K562 (cell line): Measurements from ENCODE around the gene SPDYE6. TPM values are rescaled to one million over a fixed set of nuclear protein-coding genes. Genes with fewer than 3 reads are reported as not detected.

Experiments used
- ATAC-seq: fragments of 200-7000 bp; cut with Tn5 transposase; 3 replicates; pipeline ENCODE4 v1.9.1; 2020; ENCODE audit warnings: moderate library complexity
- BruUV-seq: library from RNA; stranded (reverse); fragments of 400-500 nt; replicated peaks from 2 replicates; lab custom pipeline; 2021; lab: Mats Ljungman, UMichigan
- CTCF ChIA-PET: fragments of 300-600 bp; formaldehyde crosslinking; extraction: SDS; loops from one replicate; lab custom pipeline; 2021; ENCODE audit warnings: low intra/inter-chr PET ratio; lab: Yijun Ruan, JAX
- POLR2A ChIA-PET: fragments of 300-600, 350-650 bp; sonication (Branson Sonifier 250); formaldehyde crosslinking; extraction: SDS; loops from one replicate; lab custom pipeline; 2021; ENCODE audit warnings: antibody characterized with exemption, inconsistent platforms; lab: Yijun Ruan, JAX
- DNase-seq, 4 experiments: peaks; one replicate each; pipeline versions ENCODE4 v3.0.0 to v3.0.0-alpha.2; 2011 to 2018; ENCODE audit warnings: low spot score in 3 of 4, mixed read lengths in 3 of 4; ENCODE audit errors: extremely low read depth in 1 of 4
- FAIRE-seq: peaks from 2 replicates; lab custom pipeline; 2011; peaks lifted over from hg19 to GRCh38; lab: Jason Lieb, UNC
- H2AFZ ChIP-seq: 2 replicates; pipeline ENCODE4 v1.6.0; 2011; ENCODE audit warnings: low read depth, low read length, control low read depth, inconsistent platforms
- H3K27ac ChIP-seq: fragments of 200-600 bp; 3 replicates; pipeline ENCODE4 v1.8.0; 2011; ENCODE audit warnings: low read depth, mild to moderate bottlenecking, control low read depth, inconsistent platforms, low read length, moderate library complexity, mixed read lengths; ENCODE audit errors: extremely low read depth
- H3K27me3 ChIP-seq, 2 experiments: fragments of 300-600 bp in 1 of 2; 2 replicates in 1 of 2; 3 replicates in 1 of 2; pipeline versions ENCODE4 v1.6.0 to v1.8.0; 2011; ENCODE audit warnings: inconsistent platforms in 2 of 2, low read length in 2 of 2, mild to moderate bottlenecking in 1 of 2, mixed read lengths in 1 of 2, moderate library complexity in 1 of 2; ENCODE audit not compliant: control insufficient read depth in 2 of 2, insufficient read depth in 2 of 2
- H3K36me3 ChIP-seq: fragments of 300-600 bp; 3 replicates; pipeline ENCODE4 v1.8.0; 2011; ENCODE audit warnings: mild to moderate bottlenecking, low read length, inconsistent platforms; ENCODE audit not compliant: control insufficient read depth, insufficient read depth
- H3K4me1 ChIP-seq, 2 experiments: fragments of 200-600 bp in 1 of 2; replicated peaks in 1 of 2; 2 replicates in 1 of 2; 3 replicates in 1 of 2; pipeline versions ENCODE4 v1.5.1 to v1.8.0; 2011; ENCODE audit warnings: inconsistent platforms in 2 of 2, low read length in 2 of 2, mild to moderate bottlenecking in 1 of 2, mixed read lengths in 1 of 2, moderate library complexity in 1 of 2; ENCODE audit not compliant: control insufficient read depth in 2 of 2, insufficient read depth in 2 of 2
- H3K4me2 ChIP-seq: 2 replicates; pipeline ENCODE4 v1.6.1; 2011; ENCODE audit warnings: low read length, control low read depth, inconsistent platforms, mixed read lengths; ENCODE audit not compliant: insufficient read depth
- H3K4me3 ChIP-seq: fragments of 200-600 bp; sonication (generic), shearing (Covaris generic); 2 replicates; pipeline ENCODE4 v1.5.1; 2016; ENCODE audit warnings: control low read depth, inconsistent platforms
- H3K79me2 ChIP-seq: fragments of 200-600 bp; 3 replicates; pipeline ENCODE4 v1.8.0; 2011; ENCODE audit warnings: low read length, inconsistent platforms; ENCODE audit not compliant: control insufficient read depth, insufficient read depth
- H3K9ac ChIP-seq, 2 experiments: 2 replicates each; pipeline versions ENCODE4 v1.6.0 to v1.6.1; 2011; ENCODE audit warnings: low read depth in 2 of 2, low read length in 2 of 2, control low read depth in 1 of 2, inconsistent platforms in 1 of 2, mild to moderate bottlenecking in 1 of 2, mixed read lengths in 1 of 2; ENCODE audit not compliant: insufficient read depth in 1 of 2
- H3K9me1 ChIP-seq: one replicate; pipeline ENCODE4 v1.6.0; 2011; ENCODE audit warnings: inconsistent platforms, mild to moderate bottlenecking, low read length, moderate library complexity; ENCODE audit not compliant: control insufficient read depth, insufficient read depth
- H3K9me3 ChIP-seq: replicated peaks from 2 replicates; pipeline ENCODE4 v1.5.1; 2011; ENCODE audit warnings: low read depth, low read length, inconsistent platforms; ENCODE audit not compliant: control insufficient read depth, insufficient read depth
- H4K20me1 ChIP-seq: replicated peaks from 2 replicates; pipeline ENCODE4 v1.6.1; 2011; ENCODE audit warnings: low read length, inconsistent platforms, mixed read lengths; ENCODE audit not compliant: control insufficient read depth, insufficient read depth
- CXXC5 ChIP-seq: fragments of 250-450 bp; sonication (Bioruptor Pico); IDR thresholded peaks from 2 replicates; pipeline ENCODE4 v1.8.0; 2022; ENCODE audit warnings: inconsistent platforms, mild to moderate bottlenecking, moderate library complexity
- HEY1 ChIP-seq: fragments of 250-450 bp; sonication (Bioruptor Pico); IDR thresholded peaks from 2 replicates; pipeline ENCODE4 v1.5.0; 2020; ENCODE audit warnings: mild to moderate bottlenecking, moderate library complexity, borderline replicate concordance
- SMAD1 ChIP-seq: fragments of 150-350 bp; IDR thresholded peaks from 2 replicates; pipeline ENCODE4 v1.6.1; 2014; ENCODE audit warnings: low read length, low read depth; ENCODE audit not compliant: partially characterized antibody
- WGBS: fragments of 100-300 bp; shearing (Covaris generic); methylation state at CpG from one replicate; pipeline ENCODE4 v1.1.6; 2016; ENCODE audit warnings: low coverage, mixed read lengths; ENCODE audit not compliant: insufficient coverage; ENCODE audit errors: missing lambda C conversion rate; 5-methylcytosine and 5-hydroxymethylcytosine counted together
- in situ Hi-C: fragments of 300-500 bp; cut with MboI; formaldehyde crosslinking; loops from 4 replicates; pipeline ENCODE4 v1.15.0; 2018; ENCODE audit warnings: inconsistent platforms, mixed read lengths
- intact Hi-C: fragments of 100-400 bp; cut with micrococcal nuclease; formaldehyde crosslinking; loops from 2 replicates; pipeline ENCODE4 v1.14.2; 2022
- polyA plus RNA-seq, 8 experiments: library from polyadenylated mRNA; depleted of rRNA in 4 of 8; stranded (reverse) in 5 of 8; unstranded in 3 of 8; fragments of >200 nt; fragmentation: Nextera tagmentation in 2 of 8; fragmentation: Illumina TruSeq in 1 of 8; extraction: Ambion mirVana in 2 of 8; extraction: Trizol in 1 of 8; gene quantifications; 2 replicates each; pipeline versions ENCODE4 v1.2.1 to v1.2.3, GENCODE V29; 2011 to 2014; ENCODE audit warnings: inconsistent platforms in 1 of 8, missing spikeins in 1 of 8
- total RNA-seq, 7 experiments: library from RNA; depleted of rRNA in 6 of 7; stranded (reverse); fragments of >200 nt in 6 of 7; fragmentation: Illumina TruSeq in 2 of 7; extraction: Trizol in 2 of 7; gene quantifications; 2 replicates each; pipeline versions ENCODE4 v1.2.1 to v1.2.3, GENCODE V29; 2011 to 2021; ENCODE audit warnings: low replicate concordance in 1 of 7
- TF ChIP-seq, protein P1 (sequence below): sonication (generic); formaldehyde crosslinking; IDR thresholded peaks from 2 replicates; pipeline ENCODE4 v1.8.1; 2023; ENCODE audit warnings: mild to moderate bottlenecking, missing genetic modification reagents

The SPDYE6 gene
- total and polyA plus RNA-seq, 9 of the 15 experiments (the other 6 are each of a cell fraction or from before 2014, with no cell fraction given) = 0.24 to 0.35 TPM; not detected in 7

- Histone ChIP-seq H3K9me3 (no peaks in the 10 kb centered on the region), H3K79me2 (no peaks in the 10 kb centered on the region), H3K4me1 (peaks cover 0 to 27% of the 10 kb centered on the region in 2 experiments; a peak in 2 of 5 replicates), H3K27me3 (peaks cover 26 to 81% of the 10 kb centered on the region in 2 experiments; a peak in 4 of 5 replicates), H2AFZ (no peak overlapping the region), H3K27ac (no peak overlapping the region), H3K9ac (no peak overlapping the region), H3K4me3 (no peak overlapping the region), H3K9me1 (no peaks in the 10 kb centered on the region), H4K20me1 (no peaks in the 10 kb centered on the region; the same call in 1 of the 2 replicates), H3K36me3 (no peaks in the 10 kb centered on the region), H3K4me2 (no peak overlapping the region)
- ChIA-PET POLR2A (interaction anchor here (1.0 kb wide), 1 partner anchor 144 kb away, joined by 4 read pairs; no protein-coding TSS in a partner anchor), CTCF (no interaction called here)
- intact Hi-C loops = no loop called here
- in situ Hi-C loops = loop anchor here (25.0 kb wide), 1 partner anchor 357 kb away; the partner anchor contains the start of genes POLR2J2 and SPDYE2B
- no TSS peak for BruUV-seq
- ATAC-seq (no peak), FAIRE-seq (no peak), DNase-seq (no peak)
- WGBS = 22% methylated on average over 15 of the region's 17 CpGs
- TF ChIP-seq CXXC5 (CRISPR knock-in tag) = no peak
- TF ChIP-seq, protein P1, sequence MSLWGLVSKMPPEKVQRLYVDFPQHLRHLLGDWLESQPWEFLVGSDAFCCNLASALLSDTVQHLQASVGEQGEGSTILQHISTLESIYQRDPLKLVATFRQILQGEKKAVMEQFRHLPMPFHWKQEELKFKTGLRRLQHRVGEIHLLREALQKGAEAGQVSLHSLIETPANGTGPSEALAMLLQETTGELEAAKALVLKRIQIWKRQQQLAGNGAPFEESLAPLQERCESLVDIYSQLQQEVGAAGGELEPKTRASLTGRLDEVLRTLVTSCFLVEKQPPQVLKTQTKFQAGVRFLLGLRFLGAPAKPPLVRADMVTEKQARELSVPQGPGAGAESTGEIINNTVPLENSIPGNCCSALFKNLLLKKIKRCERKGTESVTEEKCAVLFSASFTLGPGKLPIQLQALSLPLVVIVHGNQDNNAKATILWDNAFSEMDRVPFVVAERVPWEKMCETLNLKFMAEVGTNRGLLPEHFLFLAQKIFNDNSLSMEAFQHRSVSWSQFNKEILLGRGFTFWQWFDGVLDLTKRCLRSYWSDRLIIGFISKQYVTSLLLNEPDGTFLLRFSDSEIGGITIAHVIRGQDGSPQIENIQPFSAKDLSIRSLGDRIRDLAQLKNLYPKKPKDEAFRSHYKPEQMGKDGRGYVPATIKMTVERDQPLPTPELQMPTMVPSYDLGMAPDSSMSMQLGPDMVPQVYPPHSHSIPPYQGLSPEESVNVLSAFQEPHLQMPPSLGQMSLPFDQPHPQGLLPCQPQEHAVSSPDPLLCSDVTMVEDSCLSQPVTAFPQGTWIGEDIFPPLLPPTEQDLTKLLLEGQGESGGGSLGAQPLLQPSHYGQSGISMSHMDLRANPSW (CRISPR knock-in tag) = no peak
- TF ChIP-seq HEY1 (CRISPR knock-in tag) = no peak
- no peak for TF ChIP-seq SMAD1
These were observed 50.6 kb downstream of the SPDYE6 start for GRCh38 chr7:102305414-102306268.
